Measurements from ENCODE around the gene DOLPP1. TPM values are rescaled to one million over a fixed set of nuclear protein-coding genes. Genes with fewer than 3 reads are reported as not detected.

The DOLPP1 gene
- total and polyA plus RNA-seq, 8 donors: 3.4 to 84.0 (median 12.8) TPM

- Histone ChIP-seq H3K4me1 (peaks cover 20 to 49% (median 38%) of the 10 kb centered on the region in 4 donors), H3K36me3 (peaks cover 2 to 33% (median 32%) of the 10 kb centered on the region in 4 donors), H3K9me3 (no peaks in the 10 kb centered on the region), H3K4me3 (no peak overlapping the region), H3K27ac (no peak overlapping the region), H3K27me3 (no peaks in the 10 kb centered on the region)
- intact Hi-C loops (cut with DNase I; ENCODE audit: low total_unique reads): no loop called here
- TF ChIP-seq POLR2A (IDR thresholded peaks at IDR 0.05) (no peak), CTCF (IDR thresholded peaks at IDR 0.05) (no peak), EP300 (IDR thresholded peaks at IDR 0.05) (no peak), POLR2AphosphoS5 (IDR thresholded peaks at IDR 0.05) (no peak)
- DNase-seq: no peak
- 84 to 93% (median 87%) methylated on average over 8 of the region's 8 CpGs for WGBS, 5 donors
Measured at GRCh38 chr9:129073404-129073803, 7.5 kb upstream of the DOLPP1 start.

GRCh38 chr9:129074106-129074505 is 6.8 kb upstream of the DOLPP1 start:
- Histone ChIP-seq H3K4me1 (peaks cover 12 to 48% (median 33%) of the 10 kb centered on the region in 4 donors), H3K36me3 (peaks cover 0 to 26% (median 25%) of the 10 kb centered on the region in 4 donors), H3K9me3 (no peaks in the 10 kb centered on the region), H3K27ac (no peak overlapping the region), H3K27me3 (no peaks in the 10 kb centered on the region), H3K4me3 (no peak overlapping the region)
- intact Hi-C loops (cut with DNase I; ENCODE audit: low total_unique reads): no loop called here
- 85 to 95% (median 92%) methylated on average over 3 of the region's 3 CpGs for WGBS, 5 donors
- no peak for DNase-seq
- TF ChIP-seq EP300 (IDR thresholded peaks at IDR 0.05) (no peak), POLR2AphosphoS5 (IDR thresholded peaks at IDR 0.05) (no peak), POLR2A (IDR thresholded peaks at IDR 0.05) (no peak), CTCF (IDR thresholded peaks at IDR 0.05) (no peak)

GRCh38 chr9:129075996-129076639 is 4.8 kb upstream of the DOLPP1 start:
- no peak overlapping the region for H3K4me3 ChIP-seq
- peak overlapping the region; percentile 64 to 81 (median 73) for H3K27ac ChIP-seq
- DNase-seq: peak; percentile 28 to 62
- H3K9me3 ChIP-seq: no peaks in the 10 kb centered on the region
- no peaks in the 10 kb centered on the region for H3K27me3 ChIP-seq
- intact Hi-C loops (cut with DNase I; ENCODE audit: low total_unique reads): no loop called here
- H3K4me1 ChIP-seq: peaks cover 7 to 40% (median 28%) of the 10 kb centered on the region in 4 donors
- peaks cover 0 to 7% (median 6%) of the 10 kb centered on the region in 4 donors for H3K36me3 ChIP-seq
- TF ChIP-seq EP300 (IDR thresholded peaks at IDR 0.05): no peak
- TF ChIP-seq POLR2AphosphoS5 (IDR thresholded peaks at IDR 0.05): peak in 1 of 3 donors; percentile 58
- WGBS, 5 donors: 16 to 66% (median 59%) methylated on average over 7 to 16 of the region's 16 CpGs

GRCh38 chr9:129076640-129077037 is 4.3 kb upstream of the DOLPP1 start:
- WGBS, 5 donors: 89 to 93% (median 92%) methylated on average over 11 of the region's 11 CpGs
- Histone ChIP-seq H3K4me1 (peaks cover 9 to 38% (median 29%) of the 10 kb centered on the region in 4 donors), H3K27me3 (no peaks in the 10 kb centered on the region), H3K9me3 (no peaks in the 10 kb centered on the region), H3K36me3 (peaks cover 0 to 1% (median under 1%) of the 10 kb centered on the region in 4 donors), H3K27ac (peak overlapping the region; percentile 64 to 81 (median 73)), H3K4me3 (no peak overlapping the region)
- intact Hi-C loops (cut with DNase I; ENCODE audit: low total_unique reads): no loop called here
- TF ChIP-seq POLR2A (IDR thresholded peaks at IDR 0.05) (no peak), CTCF (IDR thresholded peaks at IDR 0.05) (no peak), POLR2AphosphoS5 (IDR thresholded peaks at IDR 0.05) (no peak), EP300 (IDR thresholded peaks at IDR 0.05) (no peak)
- DNase-seq: no peak

GRCh38 chr9:129077236-129077635 is 3.7 kb upstream of the DOLPP1 start:
- Histone ChIP-seq H3K4me1 (peaks cover 15 to 39% (median 32%) of the 10 kb centered on the region in 4 donors), H3K4me3 (no peak overlapping the region), H3K36me3 (no peaks in the 10 kb centered on the region), H3K9me3 (no peaks in the 10 kb centered on the region), H3K27me3 (no peaks in the 10 kb centered on the region), H3K27ac (peak overlapping the region; percentile 64 to 81 (median 73))
- intact Hi-C loops (cut with DNase I; ENCODE audit: low total_unique reads): no loop called here
- peak; percentile 64 to 65 for DNase-seq
- WGBS, 5 donors: 36 to 68% (median 49%) methylated on average over 10 of the region's 10 CpGs
- TF ChIP-seq POLR2AphosphoS5 (IDR thresholded peaks at IDR 0.05): peak in 2 of 3 donors; percentile 29 to 68
- TF ChIP-seq EP300 (IDR thresholded peaks at IDR 0.05): no peak
